Skin epidermis (tissue), 12 donors: ENCODE results near the gene P3H1.

Experiments used
- H3K27ac ChIP-seq, 21 experiments: fragments of 200-600 bp; sonication (generic) in 11 of 21; one replicate each; pipeline ENCODE4 v1.5.0; 2020; ENCODE audit warnings: mild to moderate bottlenecking in 3 of 21, inconsistent platforms in 2 of 21, moderate library complexity in 2 of 21
- H3K4me3 ChIP-seq, 7 experiments: fragments of 200-600 bp; sonication (generic) in 2 of 7; one replicate each; pipeline ENCODE4 v1.5.0; 2020; ENCODE audit warnings: inconsistent platforms in 2 of 7, mild to moderate bottlenecking in 2 of 7, moderate library complexity in 1 of 7

The P3H1 gene

GRCh38 chr1:42698081-42698813 lies 68.6 kb downstream of the P3H1 start:
- H3K27ac ChIP-seq = no peak overlapping the region
- no peak overlapping the region for H3K4me3 ChIP-seq
